Panc1 (cell line): ENCODE measurements around the gene TRPM7. TPM values are rescaled to one million over a fixed set of nuclear protein-coding genes. Genes with fewer than 3 reads are reported as not detected.

Source experiments
- ATAC-seq: fragments of 200-7000 bp; cut with Tn5 transposase; 2 replicates; pipeline ENCODE4 v1.9.1; 2020; ENCODE audit warnings: mild to moderate bottlenecking, moderate library complexity
- BruUV-seq: library from RNA; stranded (reverse); fragments of 400-500 nt; replicated peaks from 2 replicates; lab custom pipeline; 2021; lab: Mats Ljungman, UMichigan
- CTCF ChIA-PET: fragments of 300-600 bp; sonication (Branson Sonifier 250); formaldehyde crosslinking; loops from one replicate; lab custom pipeline; 2022; ENCODE audit warnings: antibody characterized with exemption; lab: Charles Lee
- POLR2A ChIA-PET: fragments of 300-600 bp; sonication (Branson Sonifier 250); formaldehyde crosslinking; loops from one replicate; lab custom pipeline; 2022; ENCODE audit warnings: antibody characterized with exemption; lab: Charles Lee
- DNase-seq: peaks from one replicate; pipeline ENCODE4 v3.0.0-alpha.2; 2010; ENCODE audit warnings: low read depth, low spot score
- H3K27ac ChIP-seq: 2 replicates; pipeline ENCODE4 v1.5.1; 2011; ENCODE audit warnings: mild to moderate bottlenecking, low read length, inconsistent platforms
- H3K27me3 ChIP-seq: fragments of 200-500 bp; sonication (Bioruptor generic); 2 replicates; pipeline ENCODE4 v1.6.0; 2014; ENCODE audit warnings: low read length, inconsistent platforms; ENCODE audit not compliant: control insufficient read depth, insufficient read depth
- H3K36me3 ChIP-seq: fragments of 200-500 bp; sonication (Bioruptor generic); 2 replicates; pipeline ENCODE4 v1.5.1; 2014; ENCODE audit warnings: inconsistent platforms, mild to moderate bottlenecking, low read length, moderate library complexity; ENCODE audit not compliant: control insufficient read depth, insufficient read depth
- H3K4me1 ChIP-seq: 2 replicates; pipeline ENCODE4 v1.5.1; 2011; ENCODE audit warnings: inconsistent platforms, mild to moderate bottlenecking, low read length, moderate library complexity; ENCODE audit not compliant: control insufficient read depth, insufficient read depth
- H3K4me3 ChIP-seq, 2 experiments: 2 replicates each; pipeline ENCODE4 v1.5.1; 2011 to 2012; ENCODE audit warnings: low read depth in 2 of 2, low read length in 2 of 2, mild to moderate bottlenecking in 2 of 2, inconsistent platforms in 1 of 2, moderate library complexity in 1 of 2
- H3K9me3 ChIP-seq: fragments of 200-500 bp; sonication (Bioruptor generic); 2 replicates; pipeline ENCODE4 v1.5.1; 2014; ENCODE audit warnings: low read depth, mild to moderate bottlenecking, inconsistent platforms, low read length, moderate library complexity; ENCODE audit not compliant: control insufficient read depth, insufficient read depth
- POLR2AphosphoS5 ChIP-seq: IDR thresholded peaks from 2 replicates; pipeline ENCODE4 v1.6.1; 2012; ENCODE audit warnings: mild to moderate bottlenecking, low read depth, low read length, moderate library complexity
- SIN3A ChIP-seq: IDR thresholded peaks from 2 replicates; pipeline ENCODE4 v1.6.1; 2012; ENCODE audit warnings: low read depth, mild to moderate bottlenecking, low read length, moderate library complexity, borderline replicate concordance; ENCODE audit not compliant: insufficient read depth
- TCF7L2 ChIP-seq: IDR thresholded peaks from 2 replicates; pipeline ENCODE4 v1.6.1; 2011; ENCODE audit warnings: mild to moderate bottlenecking, low read depth, low read length, inconsistent platforms
- in situ Hi-C: cut with HindIII; loops from 2 replicates; pipeline ENCODE4 v1.10.0; 2016; ENCODE audit warnings: low sequenced_read_pairs, low pct_unique_long_range_greater_than_20kb
- intact Hi-C: fragments of 100-400 bp; cut with micrococcal nuclease; formaldehyde crosslinking; loops from one replicate; pipeline ENCODE4 v1.10.0; 2022; ENCODE audit not compliant: unreplicated experiment
- total RNA-seq: library from RNA; stranded (reverse); gene quantifications from one replicate; pipeline ENCODE4 v1.2.1, GENCODE V29; 2021; ENCODE audit not compliant: unreplicated experiment
- TF ChIP-seq, protein P1 (sequence below): fragments of 450-650 bp; IDR thresholded peaks from 2 replicates; pipeline ENCODE4 v1.5.1; 2017; ENCODE audit warnings: mild to moderate bottlenecking
- TF ChIP-seq, protein P2 (sequence below), 2 experiments: IDR thresholded peaks; 2 replicates each; pipeline ENCODE4 v1.6.1; 2011 to 2012; ENCODE audit warnings: low read depth in 2 of 2, control low read depth in 1 of 2, low read length in 1 of 2, mild to moderate bottlenecking in 1 of 2, moderate library complexity in 1 of 2; ENCODE audit not compliant: insufficient read depth in 1 of 2

TRPM7 gene
- total RNA-seq, 1 experiment from 2014 or later: 44.9 TPM

- DNase-seq (no peak), ATAC-seq (no peak; the same call in 1 of the 2 replicates)
- BruUV-seq: no TSS peak
- Histone ChIP-seq H3K27me3 (no peaks in the 10 kb centered on the region), H3K27ac (no peak overlapping the region), H3K9me3 (no peaks in the 10 kb centered on the region), H3K4me1 (no peaks in the 10 kb centered on the region), H3K36me3 (peaks cover 17% of the 10 kb centered on the region), H3K4me3 (no peak overlapping the region)
- TF ChIP-seq SIN3A (no peak), TCF7L2 (no peak), POLR2AphosphoS5 (no peak)
- TF ChIP-seq, protein P1, sequence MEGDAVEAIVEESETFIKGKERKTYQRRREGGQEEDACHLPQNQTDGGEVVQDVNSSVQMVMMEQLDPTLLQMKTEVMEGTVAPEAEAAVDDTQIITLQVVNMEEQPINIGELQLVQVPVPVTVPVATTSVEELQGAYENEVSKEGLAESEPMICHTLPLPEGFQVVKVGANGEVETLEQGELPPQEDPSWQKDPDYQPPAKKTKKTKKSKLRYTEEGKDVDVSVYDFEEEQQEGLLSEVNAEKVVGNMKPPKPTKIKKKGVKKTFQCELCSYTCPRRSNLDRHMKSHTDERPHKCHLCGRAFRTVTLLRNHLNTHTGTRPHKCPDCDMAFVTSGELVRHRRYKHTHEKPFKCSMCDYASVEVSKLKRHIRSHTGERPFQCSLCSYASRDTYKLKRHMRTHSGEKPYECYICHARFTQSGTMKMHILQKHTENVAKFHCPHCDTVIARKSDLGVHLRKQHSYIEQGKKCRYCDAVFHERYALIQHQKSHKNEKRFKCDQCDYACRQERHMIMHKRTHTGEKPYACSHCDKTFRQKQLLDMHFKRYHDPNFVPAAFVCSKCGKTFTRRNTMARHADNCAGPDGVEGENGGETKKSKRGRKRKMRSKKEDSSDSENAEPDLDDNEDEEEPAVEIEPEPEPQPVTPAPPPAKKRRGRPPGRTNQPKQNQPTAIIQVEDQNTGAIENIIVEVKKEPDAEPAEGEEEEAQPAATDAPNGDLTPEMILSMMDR: no peak
- TF ChIP-seq, protein P2, sequence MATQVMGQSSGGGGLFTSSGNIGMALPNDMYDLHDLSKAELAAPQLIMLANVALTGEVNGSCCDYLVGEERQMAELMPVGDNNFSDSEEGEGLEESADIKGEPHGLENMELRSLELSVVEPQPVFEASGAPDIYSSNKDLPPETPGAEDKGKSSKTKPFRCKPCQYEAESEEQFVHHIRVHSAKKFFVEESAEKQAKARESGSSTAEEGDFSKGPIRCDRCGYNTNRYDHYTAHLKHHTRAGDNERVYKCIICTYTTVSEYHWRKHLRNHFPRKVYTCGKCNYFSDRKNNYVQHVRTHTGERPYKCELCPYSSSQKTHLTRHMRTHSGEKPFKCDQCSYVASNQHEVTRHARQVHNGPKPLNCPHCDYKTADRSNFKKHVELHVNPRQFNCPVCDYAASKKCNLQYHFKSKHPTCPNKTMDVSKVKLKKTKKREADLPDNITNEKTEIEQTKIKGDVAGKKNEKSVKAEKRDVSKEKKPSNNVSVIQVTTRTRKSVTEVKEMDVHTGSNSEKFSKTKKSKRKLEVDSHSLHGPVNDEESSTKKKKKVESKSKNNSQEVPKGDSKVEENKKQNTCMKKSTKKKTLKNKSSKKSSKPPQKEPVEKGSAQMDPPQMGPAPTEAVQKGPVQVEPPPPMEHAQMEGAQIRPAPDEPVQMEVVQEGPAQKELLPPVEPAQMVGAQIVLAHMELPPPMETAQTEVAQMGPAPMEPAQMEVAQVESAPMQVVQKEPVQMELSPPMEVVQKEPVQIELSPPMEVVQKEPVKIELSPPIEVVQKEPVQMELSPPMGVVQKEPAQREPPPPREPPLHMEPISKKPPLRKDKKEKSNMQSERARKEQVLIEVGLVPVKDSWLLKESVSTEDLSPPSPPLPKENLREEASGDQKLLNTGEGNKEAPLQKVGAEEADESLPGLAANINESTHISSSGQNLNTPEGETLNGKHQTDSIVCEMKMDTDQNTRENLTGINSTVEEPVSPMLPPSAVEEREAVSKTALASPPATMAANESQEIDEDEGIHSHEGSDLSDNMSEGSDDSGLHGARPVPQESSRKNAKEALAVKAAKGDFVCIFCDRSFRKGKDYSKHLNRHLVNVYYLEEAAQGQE (IDR thresholded peaks at IDR 0.05; ENCODE audit: insufficient read depth in 1 of 2, low read depth in 2 of 2, low read length in 1 of 2): no peak
- in situ Hi-C loops (no loop called here), intact Hi-C loops (no loop called here)
- POLR2A ChIA-PET: interaction anchor here (0.6 kb wide), 1 partner anchor 237 kb away, joined by 3 read pairs; no protein-coding TSS in a partner anchor
- CTCF ChIA-PET: no interaction called here
These were observed 59.1 kb downstream of the TRPM7 start for GRCh38 chr15:50627351-50628055.

GRCh38 chr15:50624616-50625168 is 61.9 kb downstream of the TRPM7 start:
- no peak overlapping the region for H3K4me3 ChIP-seq
- H3K27me3 ChIP-seq: no peaks in the 10 kb centered on the region
- DNase-seq (no peak), ATAC-seq (no peak)
- ChIA-PET POLR2A (no interaction called here), CTCF (no interaction called here)
- in situ Hi-C loops (no loop called here), intact Hi-C loops (no loop called here)
- BruUV-seq: no TSS peak
- no peaks in the 10 kb centered on the region for H3K4me1 ChIP-seq
- H3K9me3 ChIP-seq: no peaks in the 10 kb centered on the region
- peaks cover 4% of the 10 kb centered on the region; the same call in 1 of the 2 replicates for H3K36me3 ChIP-seq
- TF ChIP-seq, protein P1: no peak
- no peak overlapping the region for H3K27ac ChIP-seq
